Midbrain (tissue), 1 donor: ENCODE measurements around the gene SBF2.

ENCODE experiments used
- DNase-seq: peaks from one replicate; lab custom pipeline; 2025; lab: John Stamatoyannopoulos, UW

SBF2 gene

GRCh38 chr11:9899676-9900075, 394.3 kb downstream of the SBF2 start:
- DNase-seq = no peak

DNA sequence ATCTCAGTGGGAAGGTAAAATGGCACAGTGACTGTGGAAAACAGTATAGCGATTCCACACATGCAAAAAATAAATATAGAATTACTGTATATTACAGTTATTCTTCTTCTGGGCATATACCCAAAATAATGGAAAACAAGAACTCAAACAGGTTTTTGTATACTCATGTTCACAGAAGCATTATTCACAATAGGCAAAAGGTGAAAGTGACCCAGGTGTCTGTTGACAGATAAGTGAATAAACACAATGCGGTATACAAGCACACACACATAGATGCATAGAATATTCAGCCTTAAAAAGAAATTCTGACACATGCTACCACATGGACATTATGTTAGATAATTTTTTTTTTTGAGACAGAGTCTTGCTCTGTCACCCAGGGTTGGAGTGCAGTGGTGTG, 397.1 kb downstream of the SBF2 start:
- no peak for DNase-seq

DNA sequence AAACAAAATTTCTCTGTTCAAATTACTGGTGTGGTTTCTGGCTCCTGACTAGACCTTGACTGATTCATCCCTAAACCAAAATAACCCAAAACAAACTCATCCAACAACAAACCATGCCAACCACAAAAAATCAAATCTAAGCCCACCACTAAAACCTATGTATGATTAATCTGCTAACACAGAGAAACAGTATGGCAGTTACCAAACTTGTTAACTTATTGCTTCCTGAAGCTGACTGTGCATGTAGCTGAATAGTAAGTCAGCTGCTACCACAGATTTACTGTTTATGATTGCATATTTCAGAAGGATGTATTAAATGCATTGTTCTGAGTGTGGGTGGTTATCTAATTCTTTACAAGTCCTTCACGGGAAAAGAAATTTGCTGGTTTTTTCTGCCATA, 399.0 kb downstream of the SBF2 start:
- DNase-seq = no peak

DNA sequence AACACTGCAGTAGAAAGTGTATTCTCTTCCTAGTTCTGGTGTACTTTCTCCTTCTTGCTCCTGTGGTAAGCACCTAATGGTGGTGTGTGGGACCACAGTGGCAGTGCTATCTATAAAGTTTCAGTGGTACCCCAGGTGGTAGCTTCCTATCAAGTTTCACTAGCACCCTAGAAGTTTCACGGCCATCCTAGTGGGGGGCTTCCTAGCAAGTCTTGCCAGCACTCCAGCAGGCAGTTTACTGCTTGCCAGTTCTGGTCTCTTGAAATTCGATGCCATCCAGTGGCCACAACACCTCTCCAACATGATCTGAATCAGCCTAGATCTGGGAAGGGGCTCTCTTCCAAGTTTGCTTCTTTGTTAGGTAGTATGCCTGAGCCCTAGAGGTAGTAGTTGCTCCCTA, 400.5 kb downstream of the SBF2 start:
- no peak for DNase-seq

GRCh38 chr11:9888938-9889337, 405.1 kb downstream of the SBF2 start:
- no peak for DNase-seq

- DNase-seq = no peak
Measured at GRCh38 chr11:9887472-9887871, 406.5 kb downstream of the SBF2 start.

DNA sequence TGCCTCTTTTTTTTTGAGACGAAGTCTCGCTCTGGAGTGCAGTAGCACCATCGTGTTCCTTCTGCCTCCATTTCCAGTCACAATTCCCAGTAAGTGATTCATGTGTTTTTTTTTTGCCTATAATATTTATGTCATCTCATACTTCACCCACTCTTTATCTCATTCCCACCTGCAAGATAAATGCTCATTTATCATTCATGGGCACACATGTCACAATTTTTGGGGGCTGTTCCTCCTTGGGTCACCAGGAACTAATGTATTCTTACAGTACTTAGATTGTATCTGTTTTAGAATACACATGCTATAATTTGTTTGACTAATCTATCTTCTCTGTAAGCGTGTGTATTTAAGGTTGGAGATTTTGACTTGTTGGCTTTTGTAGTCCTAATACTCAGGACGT, 407.4 kb downstream of the SBF2 start:
- DNase-seq = no peak

DNA sequence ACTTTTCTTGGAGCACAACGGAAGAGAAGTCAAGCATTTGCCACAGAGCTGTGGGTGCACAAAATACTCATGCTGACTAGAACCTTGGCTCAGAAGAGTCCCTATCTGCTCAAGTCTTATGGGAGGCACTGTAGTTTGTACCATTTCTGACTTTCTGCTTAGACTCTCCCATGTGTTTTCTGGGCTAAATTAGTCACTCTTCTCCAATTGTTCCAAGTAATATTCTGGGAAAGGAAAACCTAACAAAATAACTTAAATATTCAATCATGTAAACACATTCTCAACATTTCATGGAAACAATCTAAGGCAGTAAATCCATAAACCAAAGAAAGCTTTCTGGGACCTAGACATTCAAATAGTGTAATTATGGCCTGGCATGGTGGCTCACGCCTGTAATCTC, 409.4 kb downstream of the SBF2 start:
- DNase-seq = no peak

DNA sequence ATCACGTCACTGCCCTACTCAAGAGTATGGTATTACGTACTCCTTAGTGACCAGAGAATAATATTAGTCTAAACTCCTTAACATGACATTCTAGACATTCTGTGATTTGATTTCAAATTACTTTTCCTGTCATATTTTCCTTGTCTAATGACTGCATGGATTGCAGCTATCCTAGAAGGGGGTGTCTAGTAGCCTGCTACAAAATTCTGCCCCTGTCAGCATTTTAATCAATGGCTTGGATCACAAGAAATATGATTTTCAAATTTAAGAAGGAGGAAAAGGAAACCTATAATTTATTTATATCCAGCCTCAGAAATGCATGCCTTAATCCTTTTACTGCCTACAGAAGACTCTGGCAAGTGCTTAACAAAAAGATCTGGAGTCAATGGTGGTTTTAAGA, 413.4 kb downstream of the SBF2 start:
- no peak for DNase-seq

DNA sequence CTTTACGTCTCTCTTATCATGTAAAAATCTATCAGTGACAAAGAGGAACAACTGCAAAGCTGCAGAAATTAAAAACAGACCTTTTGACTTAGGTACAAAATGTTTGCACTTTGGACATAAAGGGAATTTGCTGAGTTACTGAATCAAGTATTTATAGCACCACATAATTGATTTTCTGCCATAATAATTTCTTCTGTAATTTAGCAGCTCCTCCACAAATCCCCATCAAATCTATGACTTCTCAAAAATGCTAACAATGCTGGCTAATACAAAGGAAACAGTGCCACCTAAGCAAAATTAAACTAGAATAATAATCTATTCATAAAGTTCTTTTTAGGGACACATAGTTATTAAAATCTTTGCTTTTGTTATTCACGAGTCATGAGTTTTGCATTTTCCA, 415.1 kb downstream of the SBF2 start:
- DNase-seq = no peak

DNA sequence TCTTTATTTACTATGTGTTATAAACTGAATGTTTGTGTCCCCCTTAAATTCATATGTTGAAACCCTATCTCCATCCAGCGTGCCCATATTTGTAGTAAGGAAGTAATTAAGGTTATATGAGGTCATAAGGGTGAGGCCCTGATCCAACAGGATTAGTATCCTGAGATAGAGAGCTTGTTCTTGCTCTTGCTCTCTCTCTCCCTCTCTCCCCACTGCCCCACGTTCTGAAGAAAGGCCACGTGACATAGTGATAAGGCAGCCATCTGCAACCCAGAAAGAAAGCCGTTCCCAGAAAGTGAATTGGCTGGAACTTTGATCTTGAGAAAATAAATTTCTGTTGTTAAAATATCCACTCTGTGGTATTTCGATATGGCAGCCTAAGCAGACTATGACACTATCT, 417.7 kb downstream of the SBF2 start:
- DNase-seq = no peak

DNA sequence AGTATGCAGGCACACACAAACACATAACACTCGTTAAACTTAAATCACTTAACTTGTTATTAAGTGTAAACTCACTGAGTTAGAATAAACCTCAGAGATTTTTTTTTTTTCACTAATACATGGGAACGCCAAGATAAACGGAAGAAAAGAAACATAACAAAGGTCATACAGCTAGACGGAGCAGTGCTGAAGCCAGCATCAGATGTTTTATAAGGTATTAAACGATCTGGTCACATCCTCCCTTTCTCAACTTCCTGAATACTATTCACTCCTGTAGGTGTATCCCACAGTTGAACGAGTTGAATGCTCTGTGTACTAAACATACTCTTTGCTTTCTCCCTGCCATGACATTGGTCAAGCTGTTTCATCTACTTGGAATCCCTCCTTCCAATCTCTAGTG, 418.2 kb downstream of the SBF2 start:
- no peak for DNase-seq

DNA sequence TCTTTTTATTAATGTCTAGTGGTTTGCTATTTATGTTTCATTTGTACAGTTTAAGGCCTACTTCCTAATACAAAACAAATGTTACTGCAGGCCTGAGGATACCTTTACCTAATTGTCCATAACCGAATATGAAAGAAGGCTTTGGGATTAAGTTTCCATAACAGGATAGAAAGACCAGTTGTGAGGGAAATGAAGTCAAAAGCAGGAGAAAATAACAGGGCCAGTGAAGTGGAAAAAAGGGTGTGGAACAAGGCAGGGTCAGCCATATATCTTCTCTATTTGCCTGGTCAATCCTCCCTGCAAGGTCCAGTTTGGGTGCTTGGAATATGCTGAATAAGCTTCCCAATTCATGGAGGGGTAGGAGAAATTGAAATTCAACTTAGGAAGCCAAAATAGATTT, 418.6 kb downstream of the SBF2 start:
- no peak for DNase-seq

DNA sequence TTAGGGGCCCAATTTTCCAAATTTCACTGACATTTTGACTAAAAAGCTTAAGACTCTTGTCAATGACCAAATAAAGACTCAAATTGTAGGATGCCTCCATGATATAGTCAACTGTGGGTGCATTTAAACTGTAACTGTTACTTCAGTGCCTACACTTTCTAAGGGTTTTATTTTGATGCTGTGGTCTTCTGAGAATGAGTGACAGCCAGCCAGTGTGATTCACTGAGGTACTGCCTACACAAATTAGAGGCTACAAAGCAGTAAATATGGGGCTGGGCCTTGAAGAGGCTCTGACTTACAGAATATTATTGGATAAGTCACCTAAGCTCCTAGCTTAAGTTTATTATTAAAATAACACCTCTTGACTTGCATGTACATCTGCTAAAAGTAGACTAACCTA, 419.6 kb downstream of the SBF2 start:
- DNase-seq = no peak

DNA sequence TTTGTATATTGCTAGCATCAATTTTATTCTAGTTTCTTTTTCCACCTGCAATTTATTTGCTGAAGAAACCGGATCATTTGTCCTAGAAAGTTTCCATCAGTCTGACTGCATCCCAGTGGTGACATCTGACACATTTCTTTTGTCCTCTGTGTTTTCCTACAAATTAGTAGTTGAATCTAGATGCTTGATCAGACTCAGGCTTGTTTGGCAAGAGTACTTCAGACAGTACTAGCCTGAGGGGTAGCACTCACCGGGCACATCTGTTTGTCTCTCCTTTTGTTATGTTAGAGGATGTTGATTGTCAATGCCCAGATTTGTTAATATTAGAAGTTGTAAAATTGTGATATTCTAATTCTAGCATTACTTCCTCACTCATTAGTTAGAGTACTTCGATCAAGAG, 425.4 kb downstream of the SBF2 start:
- no peak for DNase-seq

DNA sequence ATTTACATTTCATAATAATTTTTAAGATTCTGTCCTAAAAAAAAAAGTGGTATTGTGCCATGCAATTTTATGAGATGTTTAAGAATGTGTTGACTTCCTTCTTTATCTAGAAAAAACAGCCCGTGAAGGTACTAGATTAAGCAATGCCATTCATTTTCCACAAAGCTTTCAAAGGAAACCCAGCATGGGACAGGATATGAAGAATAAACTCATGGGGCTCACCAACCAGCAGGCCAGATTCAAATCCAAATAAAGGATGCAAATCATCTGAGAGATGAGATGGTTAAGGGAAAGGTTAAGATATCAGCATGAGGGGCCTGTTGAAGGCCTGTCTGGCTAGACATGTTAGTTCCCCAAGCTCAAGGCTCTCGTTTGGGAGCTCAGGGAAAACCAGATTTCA, 431.0 kb downstream of the SBF2 start:
- no peak for DNase-seq

DNA sequence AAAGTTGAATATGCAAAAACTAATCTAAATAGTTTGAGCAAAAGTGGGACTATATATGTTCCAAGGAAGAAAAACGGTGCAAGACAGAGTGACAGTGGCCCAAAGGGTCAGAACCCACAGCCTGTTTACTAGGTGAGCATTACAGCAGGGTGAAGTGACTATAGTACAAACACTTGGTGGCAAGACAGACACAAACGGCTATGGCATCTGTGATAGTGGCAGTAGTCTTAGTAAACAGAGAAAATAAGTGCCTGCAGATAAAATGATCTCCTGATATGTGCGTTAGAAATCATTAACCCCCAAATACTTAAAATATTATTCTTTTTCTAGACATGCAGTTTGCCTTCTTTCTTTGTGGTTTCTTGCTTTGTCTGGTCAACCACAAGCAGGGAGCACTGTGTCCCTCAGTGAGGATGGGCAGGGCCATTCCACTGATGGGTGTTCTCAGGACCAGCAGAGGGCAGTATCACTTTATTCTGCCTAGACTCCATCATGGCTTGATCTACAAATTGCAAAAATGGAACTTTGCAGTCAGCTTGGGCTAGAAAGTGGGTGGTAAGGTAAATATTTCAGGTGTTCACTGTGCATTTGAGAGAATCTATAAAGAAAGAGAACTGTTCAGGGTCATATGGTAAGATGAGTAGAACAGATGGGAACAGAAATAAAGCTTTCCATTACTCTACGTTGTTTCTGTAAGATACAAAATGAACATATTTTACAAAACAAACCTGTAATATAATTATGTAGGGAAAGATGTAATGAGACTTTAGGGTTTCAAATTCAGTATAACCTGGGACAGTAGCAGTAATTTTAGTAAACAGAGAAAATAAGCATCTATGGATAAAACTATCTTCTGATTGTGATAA, 431.9 kb downstream of the SBF2 start:
- DNase-seq = peak; percentile 71

- DNase-seq = no peak
Measured at GRCh38 chr11:9859554-9860305, 434.3 kb downstream of the SBF2 start.

DNA sequence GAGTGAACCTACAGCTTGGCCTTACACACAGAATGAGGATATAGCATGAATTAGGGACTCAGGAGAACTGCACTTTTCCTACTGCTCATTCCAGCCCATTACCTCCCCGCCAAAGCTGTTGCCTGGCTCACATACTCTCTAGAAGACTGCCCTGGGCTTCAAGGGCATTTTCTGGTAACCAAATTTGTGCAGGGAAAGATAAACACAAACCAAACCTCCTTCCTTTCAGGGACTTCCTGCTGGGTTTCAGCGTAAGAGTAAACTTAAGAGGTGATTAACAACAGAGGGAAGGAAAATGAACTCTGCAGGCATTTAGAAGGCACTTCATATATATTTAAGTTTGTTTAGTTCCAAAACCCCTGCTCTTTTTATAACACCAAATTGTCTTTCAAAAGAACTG, 435.2 kb downstream of the SBF2 start:
- DNase-seq = no peak

GRCh38 chr11:9858218-9858617, 435.8 kb downstream of the SBF2 start:
- no peak for DNase-seq

DNA sequence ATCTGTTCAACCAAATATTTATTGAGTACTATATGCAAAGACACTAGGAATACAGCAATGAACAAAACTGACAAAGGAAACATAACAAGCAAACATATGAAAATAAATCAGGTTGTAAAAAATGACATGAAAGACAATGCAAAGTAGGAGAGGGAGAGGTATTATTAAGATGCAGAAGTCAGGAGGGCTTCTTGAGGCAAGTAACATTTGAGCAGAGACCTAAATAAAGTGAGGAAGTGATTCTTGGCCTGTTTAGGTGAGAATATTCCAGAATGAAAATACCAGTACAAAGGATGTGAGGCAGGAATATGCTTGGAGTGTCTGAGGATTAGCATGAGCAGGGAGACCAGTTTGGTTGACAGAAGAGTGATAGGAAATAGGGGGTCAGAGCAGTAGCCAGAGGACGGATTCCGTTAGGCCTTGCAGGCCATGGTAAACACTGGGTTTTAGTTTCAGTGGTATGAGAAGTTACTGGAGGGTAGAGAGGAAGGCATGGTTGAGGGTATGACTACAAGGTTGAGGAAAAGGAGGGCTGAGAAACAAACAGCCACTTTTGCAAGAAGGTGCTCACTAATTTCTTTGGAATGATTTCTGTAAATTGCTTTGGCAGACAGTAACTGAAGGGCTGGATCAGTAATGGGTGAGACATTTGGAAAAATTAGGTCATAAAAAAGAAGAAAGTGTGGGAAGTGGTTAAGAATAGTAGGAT, 438.3 kb downstream of the SBF2 start:
- DNase-seq = no peak

- no peak for DNase-seq
Measured at GRCh38 chr11:9853929-9854552, 440.0 kb downstream of the SBF2 start.
